K562 (cell line): ENCODE measurements around the gene RRAS. TPM values are rescaled to one million over a fixed set of nuclear protein-coding genes. Genes with fewer than 3 reads are reported as not detected.

Experiments
- CTBP1 ChIP-seq: fragments of 450-650 bp; IDR thresholded peaks from 2 replicates; pipeline ENCODE4 v1.6.1; 2016; ENCODE audit warnings: borderline replicate concordance
- CXXC5 ChIP-seq: fragments of 250-450 bp; sonication (Bioruptor Pico); IDR thresholded peaks from 2 replicates; pipeline ENCODE4 v1.8.0; 2022; ENCODE audit warnings: inconsistent platforms, mild to moderate bottlenecking, moderate library complexity
- ELF4 ChIP-seq: fragments of 450-650 bp; formaldehyde crosslinking; IDR thresholded peaks from 2 replicates; pipeline ENCODE4 v1.4.0; 2022; ENCODE audit warnings: missing genetic modification characterization
- FOXK1 ChIP-seq: sonication (generic); formaldehyde crosslinking; IDR thresholded peaks from 2 replicates; pipeline ENCODE4 v1.8.0; 2022; ENCODE audit warnings: missing genetic modification reagents, mild to moderate bottlenecking, borderline replicate concordance
- FOXP1 ChIP-seq: sonication (generic); formaldehyde crosslinking; IDR thresholded peaks from 2 replicates; pipeline ENCODE4 v1.8.0; 2022; ENCODE audit warnings: mild to moderate bottlenecking, missing genetic modification reagents
- MYC ChIP-seq, 2 experiments: fragments of 250-450 bp in 1 of 2; sonication (Bioruptor Pico) in 1 of 2; IDR thresholded peaks; 2 replicates each; pipeline versions ENCODE4 v1.5.1 to v1.6.1; 2012 to 2021; ENCODE audit warnings: low read depth in 2 of 2, borderline replicate concordance in 1 of 2, improper control_type of control experiment in 1 of 2, low read length in 1 of 2, mild to moderate bottlenecking in 1 of 2, moderate library complexity in 1 of 2
- MYNN ChIP-seq, 2 experiments: sonication (generic); formaldehyde crosslinking in 1 of 2; IDR thresholded peaks; 2 replicates each; pipeline versions ENCODE4 v1.5.0 to v1.6.1; 2016 to 2020; ENCODE audit warnings: antibody characterized with exemption in 1 of 2, missing genetic modification reagents in 1 of 2
- SIN3A ChIP-seq, 2 experiments: fragments of 150-350 bp in 1 of 2; IDR thresholded peaks; 2 replicates each; pipeline ENCODE4 v1.6.1; 2011 to 2016; ENCODE audit warnings: borderline replicate concordance in 2 of 2, low read depth in 2 of 2, low read length in 2 of 2, mild to moderate bottlenecking in 2 of 2, moderate library complexity in 2 of 2; ENCODE audit not compliant: control insufficient read depth in 1 of 2
- SUPT5H ChIP-seq: fragments of 450-650 bp; IDR thresholded peaks from 2 replicates; pipeline ENCODE4 v1.6.1; 2016
- ZKSCAN8 ChIP-seq: fragments of 200-800 bp; sonication (Bioruptor generic); IDR thresholded peaks from 2 replicates; pipeline ENCODE4 v1.6.1; 2016; ENCODE audit warnings: missing genetic modification characterization, missing compliant biosample characterization
- ZNF384 ChIP-seq: IDR thresholded peaks from 2 replicates; pipeline ENCODE4 v1.6.1; 2012; ENCODE audit warnings: low read depth, low read length, improper control_type of control experiment
- ZSCAN32 ChIP-seq: fragments of 450-650 bp; formaldehyde crosslinking; IDR thresholded peaks from 2 replicates; pipeline ENCODE4 v1.4.0; 2020; ENCODE audit warnings: mild to moderate bottlenecking, moderate library complexity
- polyA plus RNA-seq, 8 experiments: library from polyadenylated mRNA; depleted of rRNA in 4 of 8; stranded (reverse) in 5 of 8; unstranded in 3 of 8; fragments of >200 nt; fragmentation: Nextera tagmentation in 2 of 8; fragmentation: Illumina TruSeq in 1 of 8; extraction: Ambion mirVana in 2 of 8; extraction: Trizol in 1 of 8; gene quantifications; 2 replicates each; pipeline versions ENCODE4 v1.2.1 to v1.2.3, GENCODE V29; 2011 to 2014; ENCODE audit warnings: inconsistent platforms in 1 of 8, missing spikeins in 1 of 8
- total RNA-seq, 7 experiments: library from RNA; depleted of rRNA in 6 of 7; stranded (reverse); fragments of >200 nt in 6 of 7; fragmentation: Illumina TruSeq in 2 of 7; extraction: Trizol in 2 of 7; gene quantifications; 2 replicates each; pipeline versions ENCODE4 v1.2.1 to v1.2.3, GENCODE V29; 2011 to 2021; ENCODE audit warnings: low replicate concordance in 1 of 7
- TF ChIP-seq, protein P1 (sequence below), 2 experiments: IDR thresholded peaks; 2 replicates each; pipeline ENCODE4 v1.6.1; 2012; ENCODE audit warnings: improper control_type of control experiment in 2 of 2, low read depth in 2 of 2, low read length in 2 of 2, borderline replicate concordance in 1 of 2
- TF ChIP-seq, protein P2 (sequence below): fragments of 250-450 bp; sonication (Bioruptor Pico); IDR thresholded peaks from 2 replicates; pipeline ENCODE4 v1.5.0; 2021
- TF ChIP-seq, protein P3 (sequence below), 2 experiments: IDR thresholded peaks; 2 replicates each; pipeline ENCODE4 v1.6.1; 2011; ENCODE audit warnings: borderline replicate concordance in 1 of 2, control low read depth in 1 of 2, low read depth in 1 of 2, low read length in 1 of 2, mild to moderate bottlenecking in 1 of 2, mixed read lengths in 1 of 2, moderate library complexity in 1 of 2; ENCODE audit not compliant: insufficient read depth in 1 of 2, insufficient read length in 1 of 2, poor library complexity in 1 of 2, severe bottlenecking in 1 of 2; ENCODE audit errors: extremely low read depth in 1 of 2
- TF ChIP-seq, protein P4 (sequence below): fragments of 450-650 bp; IDR thresholded peaks from 2 replicates; pipeline ENCODE4 v1.6.1; 2016
- TF ChIP-seq, protein P5 (sequence below): fragments of 200-800 bp; sonication (Bioruptor generic); IDR thresholded peaks from 2 replicates; pipeline ENCODE4 v1.6.1; 2017; ENCODE audit warnings: missing genetic modification characterization, missing compliant biosample characterization

Gene RRAS
- total and polyA plus RNA-seq, 9 of the 15 experiments (the other 6 are each of a cell fraction or from before 2014, with no cell fraction given), result 0.70 to 17.3 (median 8.2) TPM

DNA sequence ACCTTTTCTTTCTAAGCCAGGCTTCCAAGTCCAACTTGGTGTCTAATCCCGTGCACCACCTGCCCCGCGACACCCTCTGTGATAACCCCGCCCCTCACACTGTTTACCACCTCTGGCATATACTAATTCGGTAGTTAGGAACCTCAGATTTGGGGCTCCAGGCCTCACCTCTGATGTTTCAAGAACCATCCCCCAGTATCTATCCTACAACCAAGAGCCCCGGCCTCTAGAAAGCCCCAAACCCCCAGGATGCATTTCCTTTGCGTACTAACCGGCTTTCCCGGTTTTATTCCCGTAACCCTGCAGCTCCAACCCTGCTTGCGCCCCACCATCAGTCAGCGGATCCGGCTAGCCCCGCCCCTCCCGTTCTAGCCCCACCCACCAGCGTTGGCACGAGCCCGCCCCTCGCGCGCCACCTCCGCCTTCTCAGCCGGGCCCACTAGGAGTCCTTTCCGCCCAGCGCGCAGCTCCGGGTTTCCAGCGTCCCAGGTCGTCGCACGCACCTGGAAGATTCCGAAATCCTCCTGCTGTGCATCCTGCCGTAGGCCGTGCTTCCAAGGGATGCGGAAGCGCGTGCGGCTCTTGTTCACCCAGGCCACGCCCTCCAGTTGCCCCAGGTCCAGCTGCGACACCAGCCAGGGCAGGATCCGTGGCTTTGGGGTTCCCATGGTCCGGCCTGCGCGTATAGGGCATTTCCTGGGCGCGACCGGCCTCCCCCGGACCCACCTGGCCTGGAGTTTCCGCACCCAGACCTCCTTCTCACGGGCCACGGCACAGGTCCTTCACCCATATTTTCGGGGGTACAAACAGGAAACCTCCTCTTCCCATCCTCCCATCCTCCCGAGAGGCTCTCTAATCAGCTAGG is 24.5 kb upstream of the RRAS start (continued):
- TF ChIP-seq, protein P1, sequence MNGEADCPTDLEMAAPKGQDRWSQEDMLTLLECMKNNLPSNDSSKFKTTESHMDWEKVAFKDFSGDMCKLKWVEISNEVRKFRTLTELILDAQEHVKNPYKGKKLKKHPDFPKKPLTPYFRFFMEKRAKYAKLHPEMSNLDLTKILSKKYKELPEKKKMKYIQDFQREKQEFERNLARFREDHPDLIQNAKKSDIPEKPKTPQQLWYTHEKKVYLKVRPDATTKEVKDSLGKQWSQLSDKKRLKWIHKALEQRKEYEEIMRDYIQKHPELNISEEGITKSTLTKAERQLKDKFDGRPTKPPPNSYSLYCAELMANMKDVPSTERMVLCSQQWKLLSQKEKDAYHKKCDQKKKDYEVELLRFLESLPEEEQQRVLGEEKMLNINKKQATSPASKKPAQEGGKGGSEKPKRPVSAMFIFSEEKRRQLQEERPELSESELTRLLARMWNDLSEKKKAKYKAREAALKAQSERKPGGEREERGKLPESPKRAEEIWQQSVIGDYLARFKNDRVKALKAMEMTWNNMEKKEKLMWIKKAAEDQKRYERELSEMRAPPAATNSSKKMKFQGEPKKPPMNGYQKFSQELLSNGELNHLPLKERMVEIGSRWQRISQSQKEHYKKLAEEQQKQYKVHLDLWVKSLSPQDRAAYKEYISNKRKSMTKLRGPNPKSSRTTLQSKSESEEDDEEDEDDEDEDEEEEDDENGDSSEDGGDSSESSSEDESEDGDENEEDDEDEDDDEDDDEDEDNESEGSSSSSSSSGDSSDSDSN (IDR thresholded peaks at IDR 0.05; ENCODE audit: borderline replicate concordance in 1 of 2, low read depth in 2 of 2, low read length in 2 of 2), result 0 out of 4 replicates have a peak, but pooled peaks of 1 of the 2 experiments have one; percentile 44
- TF ChIP-seq FOXK1 (CRISPR knock-in tag) (peak; percentile 91; the same call in 1 of the 2 replicates), FOXP1 (CRISPR knock-in tag) (no peak), CXXC5 (CRISPR knock-in tag) (peak; percentile 57), SIN3A (IDR thresholded peaks at IDR 0.05; ENCODE audit: borderline replicate concordance in 2 of 2, control insufficient read depth in 1 of 2, low read depth in 2 of 2, low read length in 2 of 2) (peak; percentile 37 to 76; a peak in 1 of 4 replicates), CTBP1 (peak; percentile 73; the same call in 1 of the 2 replicates), MYNN (IDR thresholded peaks at IDR 0.05) (0 out of 2 replicates have a peak, but pooled peaks have one; percentile 31), MYNN (CRISPR knock-in tag; IDR thresholded peaks at IDR 0.05) (no peak), ZKSCAN8 (CRISPR knock-in tag) (no peak), MYC (IDR thresholded peaks at IDR 0.05; ENCODE audit: low read depth, low read length) (peak; percentile 34; the same call in 1 of the 2 replicates), MYC (CRISPR knock-in tag; IDR thresholded peaks at IDR 0.05; ENCODE audit: borderline replicate concordance, low read depth) (no peak), SUPT5H (peak; percentile 59; the same call in 1 of the 2 replicates), ELF4 (CRISPR knock-in tag) (no peak), ZSCAN32 (0 out of 2 replicates have a peak, but pooled peaks have one; percentile 43), ZNF384 (no peak)
- TF ChIP-seq, protein P2, sequence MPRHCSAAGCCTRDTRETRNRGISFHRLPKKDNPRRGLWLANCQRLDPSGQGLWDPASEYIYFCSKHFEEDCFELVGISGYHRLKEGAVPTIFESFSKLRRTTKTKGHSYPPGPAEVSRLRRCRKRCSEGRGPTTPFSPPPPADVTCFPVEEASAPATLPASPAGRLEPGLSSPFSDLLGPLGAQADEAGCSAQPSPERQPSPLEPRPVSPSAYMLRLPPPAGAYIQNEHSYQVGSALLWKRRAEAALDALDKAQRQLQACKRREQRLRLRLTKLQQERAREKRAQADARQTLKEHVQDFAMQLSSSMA (CRISPR knock-in tag), result no peak
- TF ChIP-seq, protein P3, sequence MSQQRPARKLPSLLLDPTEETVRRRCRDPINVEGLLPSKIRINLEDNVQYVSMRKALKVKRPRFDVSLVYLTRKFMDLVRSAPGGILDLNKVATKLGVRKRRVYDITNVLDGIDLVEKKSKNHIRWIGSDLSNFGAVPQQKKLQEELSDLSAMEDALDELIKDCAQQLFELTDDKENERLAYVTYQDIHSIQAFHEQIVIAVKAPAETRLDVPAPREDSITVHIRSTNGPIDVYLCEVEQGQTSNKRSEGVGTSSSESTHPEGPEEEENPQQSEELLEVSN (IDR thresholded peaks at IDR 0.05; ENCODE audit: borderline replicate concordance in 1 of 2, extremely low read depth in 1 of 2, insufficient read depth in 1 of 2, insufficient read length in 1 of 2, low read depth in 1 of 2, low read length in 1 of 2, poor library complexity in 1 of 2, severe bottlenecking in 1 of 2), result peak in 1 of 2 experiments; percentile 27
- TF ChIP-seq, protein P4, sequence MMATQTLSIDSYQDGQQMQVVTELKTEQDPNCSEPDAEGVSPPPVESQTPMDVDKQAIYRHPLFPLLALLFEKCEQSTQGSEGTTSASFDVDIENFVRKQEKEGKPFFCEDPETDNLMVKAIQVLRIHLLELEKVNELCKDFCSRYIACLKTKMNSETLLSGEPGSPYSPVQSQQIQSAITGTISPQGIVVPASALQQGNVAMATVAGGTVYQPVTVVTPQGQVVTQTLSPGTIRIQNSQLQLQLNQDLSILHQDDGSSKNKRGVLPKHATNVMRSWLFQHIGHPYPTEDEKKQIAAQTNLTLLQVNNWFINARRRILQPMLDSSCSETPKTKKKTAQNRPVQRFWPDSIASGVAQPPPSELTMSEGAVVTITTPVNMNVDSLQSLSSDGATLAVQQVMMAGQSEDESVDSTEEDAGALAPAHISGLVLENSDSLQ, result no peak
- TF ChIP-seq, protein P5, sequence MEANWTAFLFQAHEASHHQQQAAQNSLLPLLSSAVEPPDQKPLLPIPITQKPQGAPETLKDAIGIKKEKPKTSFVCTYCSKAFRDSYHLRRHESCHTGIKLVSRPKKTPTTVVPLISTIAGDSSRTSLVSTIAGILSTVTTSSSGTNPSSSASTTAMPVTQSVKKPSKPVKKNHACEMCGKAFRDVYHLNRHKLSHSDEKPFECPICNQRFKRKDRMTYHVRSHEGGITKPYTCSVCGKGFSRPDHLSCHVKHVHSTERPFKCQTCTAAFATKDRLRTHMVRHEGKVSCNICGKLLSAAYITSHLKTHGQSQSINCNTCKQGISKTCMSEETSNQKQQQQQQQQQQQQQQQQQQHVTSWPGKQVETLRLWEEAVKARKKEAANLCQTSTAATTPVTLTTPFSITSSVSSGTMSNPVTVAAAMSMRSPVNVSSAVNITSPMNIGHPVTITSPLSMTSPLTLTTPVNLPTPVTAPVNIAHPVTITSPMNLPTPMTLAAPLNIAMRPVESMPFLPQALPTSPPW (CRISPR knock-in tag), result peak; percentile 47; the same call in 1 of the 2 replicates
